Sciatic nerve (tissue), 2 donors: Measurements from ENCODE around the gene APOL6. TPM values are rescaled to one million over a fixed set of nuclear protein-coding genes. Genes with fewer than 3 reads are reported as not detected.
A peak's percentile ranks its signal among the peaks of the same experiment; 100 is the strongest.
"Not testable (repeated sequence)": the region's sequence is repeated elsewhere in the genome, so short reads cannot be mapped to it uniquely, and the experiment has no call there.

Source experiments
- ATAC-seq: fragments of 200-7000 bp; cut with Tn5 transposase; one replicate; pipeline ENCODE4 v1.9.1; 2020; ENCODE audit warnings: mild to moderate bottlenecking, moderate library complexity
- DNase-seq: peaks from one replicate; pipeline ENCODE4 v3.0.0-alpha.2; 2020; ENCODE audit warnings: low spot score
- intact Hi-C: fragments of 100-400 bp; cut with DNase I; formaldehyde crosslinking; loops from one replicate; pipeline ENCODE4 v1.14.2; 2022
- total RNA-seq: library from RNA; stranded (reverse); fragmentation: NEBNext Ultra II Directional; extraction: Animal tissue kit (Norgen Biotek cat#: 25700); gene quantifications from one replicate; pipeline ENCODE4 v1.2.1, GENCODE V29; 2021
- donor health status: DM: no; HTN: no; CAD: no.
- donor health status: DM: no; HTN: no; CAD: no.

Gene APOL6
- total RNA-seq, 1 donor from 2014 or later: 16.4 TPM

- no peak for ATAC-seq
- DNase-seq: no peak
- intact Hi-C loops: loop anchor here (5.0 kb wide), 1 partner anchor 76 kb away; no protein-coding TSS in a partner anchor
Measured at GRCh38 chr22:35661464-35661863, 13.2 kb downstream of the APOL6 start.

DNA sequence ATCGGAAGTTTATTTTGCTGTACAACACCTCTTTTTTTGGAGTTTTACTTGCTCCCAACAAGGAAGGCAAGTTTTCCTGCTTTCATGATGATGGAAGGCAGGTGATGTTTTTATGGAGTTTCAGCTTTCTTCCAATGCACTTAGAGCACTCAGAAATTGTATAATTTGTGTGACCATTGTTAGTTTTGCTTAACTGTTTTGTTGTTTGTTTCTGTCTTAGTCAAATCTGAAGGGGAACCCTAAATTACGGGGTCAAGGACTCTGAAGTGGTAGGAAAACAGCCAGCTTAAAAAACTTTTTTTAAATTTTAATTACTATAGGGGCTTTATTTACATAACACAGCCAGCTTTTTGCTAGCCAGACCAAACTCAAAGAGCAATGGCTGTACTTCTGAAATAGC, 14.7 kb downstream of the APOL6 start:
- DNase-seq (no peak), ATAC-seq (no peak)
- intact Hi-C loops: loop anchor here (5.0 kb wide), 1 partner anchor 74 kb away; no protein-coding TSS in a partner anchor

DNA sequence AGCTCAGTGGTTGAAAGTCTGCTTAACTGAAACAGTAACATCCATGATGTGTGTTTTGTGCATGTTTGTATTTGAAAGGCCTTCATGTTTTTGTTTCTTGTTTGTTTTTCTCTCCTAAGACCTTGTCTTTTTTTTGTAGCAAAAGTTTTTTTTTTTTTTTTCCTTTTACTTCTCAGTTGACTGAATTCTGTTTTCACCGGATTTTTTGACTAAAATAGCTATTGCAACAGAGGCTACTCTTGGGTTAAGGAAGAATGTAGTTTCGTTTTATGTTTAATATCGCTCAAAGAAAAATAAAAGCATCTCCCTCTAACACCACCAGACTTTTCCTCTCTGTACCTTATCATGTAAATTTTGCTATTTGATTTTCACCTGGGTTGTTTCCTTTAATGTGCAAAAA, 15.1 kb downstream of the APOL6 start:
- DNase-seq (no peak), ATAC-seq (peak; percentile 74)
- intact Hi-C loops: loop anchor here (5.0 kb wide), 1 partner anchor 74 kb away; no protein-coding TSS in a partner anchor

DNA sequence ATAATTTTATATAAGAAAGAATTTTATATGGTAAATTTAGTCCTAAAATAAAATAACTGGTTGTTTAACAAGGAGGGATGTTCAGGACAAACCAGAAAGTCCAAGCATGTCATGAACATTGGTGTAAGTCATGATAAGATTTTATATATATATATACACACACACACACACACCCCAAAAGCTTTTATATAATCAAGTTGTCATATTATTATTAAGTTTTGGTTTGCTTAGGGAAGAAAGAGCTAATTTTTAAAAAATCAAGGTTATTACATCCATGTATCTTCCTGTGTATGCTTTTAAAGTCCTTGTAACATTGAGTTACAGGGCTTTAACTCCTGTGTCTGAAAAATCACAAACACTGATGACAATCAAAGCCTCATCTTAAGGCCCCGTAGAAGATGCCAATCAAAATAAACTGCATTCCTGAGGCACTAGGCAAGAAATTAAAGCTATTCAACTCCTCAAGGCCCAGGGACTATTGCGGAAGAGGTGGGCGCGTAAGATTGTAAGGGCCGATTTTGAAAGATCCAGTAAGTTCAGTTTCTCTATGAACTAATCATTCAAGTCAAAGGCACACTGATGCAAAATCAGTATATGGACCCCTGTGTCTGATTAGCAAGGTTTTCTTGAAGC, 16.8 kb downstream of the APOL6 start:
- DNase-seq: no peak
- ATAC-seq: no peak
- intact Hi-C loops: loop anchor here (5.0 kb wide), 1 partner anchor 72 kb away; no protein-coding TSS in a partner anchor

GRCh38 chr22:35666699-35667098, 18.5 kb downstream of the APOL6 start:
- DNase-seq, intact Hi-C loops: not testable (repeated sequence)

GRCh38 chr22:35674335-35674734, 26.1 kb downstream of the APOL6 start:
- ATAC-seq: no peak
- DNase-seq: no peak
- intact Hi-C loops: no loop called here

More at GRCh38 chr22:35666699-35667098, 18.5 kb downstream of the APOL6 start:
- ATAC-seq: not testable (repeated sequence)

DNA sequence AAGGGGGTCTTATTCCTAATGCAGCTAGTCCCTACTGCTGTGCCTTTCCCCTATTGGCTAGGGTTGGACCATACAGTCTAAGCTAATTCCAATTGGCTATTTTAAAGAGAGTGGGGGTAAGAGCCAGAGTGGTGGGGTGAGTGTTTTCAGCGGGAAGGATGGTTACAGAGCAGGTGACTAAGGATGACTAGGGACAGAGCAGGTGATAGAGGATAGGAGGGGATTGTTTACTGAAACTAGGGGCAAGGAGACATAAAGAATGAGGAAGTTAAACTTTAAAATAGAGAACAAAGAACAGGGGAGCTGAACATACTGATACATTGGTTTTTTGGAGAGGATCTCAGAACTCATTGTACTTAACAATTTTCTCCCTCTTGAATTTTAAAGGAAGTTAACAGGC, 27.8 kb downstream of the APOL6 start:
- intact Hi-C loops, DNase-seq, ATAC-seq: not testable (repeated sequence)

- intact Hi-C loops: no loop called here
- ATAC-seq (no peak), DNase-seq (no peak)
Measured at GRCh38 chr22:35677460-35678187, 29.4 kb downstream of the APOL6 start.

DNA sequence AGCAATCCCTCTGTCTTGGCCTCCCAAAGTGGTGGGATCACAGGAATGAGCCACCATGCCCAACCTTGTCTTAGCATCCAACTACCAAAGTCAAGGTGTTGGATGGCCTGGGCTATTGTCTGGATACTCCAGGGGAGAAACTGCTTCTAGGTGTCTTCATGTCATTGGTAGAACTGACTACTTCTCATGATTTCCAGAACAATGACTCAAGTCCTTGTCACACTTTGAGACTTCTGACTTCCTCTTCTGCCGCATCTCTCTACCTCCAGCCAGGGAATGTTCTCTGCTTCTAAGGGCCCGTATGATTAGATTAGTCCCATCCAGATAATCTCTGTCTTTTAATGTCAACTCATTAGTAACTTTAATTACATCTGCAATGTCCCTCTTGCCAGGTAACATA, 30.6 kb downstream of the APOL6 start:
- no peak for ATAC-seq
- intact Hi-C loops: no loop called here
- DNase-seq: no peak

DNA sequence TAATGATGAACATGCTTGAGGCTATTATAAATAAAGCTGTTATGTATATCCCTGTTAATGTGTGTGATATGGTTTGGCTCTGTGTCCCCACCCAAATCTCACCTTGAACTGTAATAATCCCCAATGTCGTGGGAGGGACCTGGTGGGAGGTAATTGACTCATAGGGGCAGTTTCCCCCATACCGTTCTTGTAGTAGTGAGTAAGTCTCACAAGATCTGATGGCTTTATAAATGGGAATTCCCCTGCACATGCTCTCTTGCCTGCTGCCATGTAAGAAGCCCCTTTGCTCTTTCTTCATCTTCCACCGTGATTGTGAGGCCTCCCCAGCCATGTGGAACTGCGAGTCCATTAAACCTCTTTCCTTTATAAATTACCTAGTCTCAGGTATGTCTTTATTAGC, 31.2 kb downstream of the APOL6 start:
- intact Hi-C loops, ATAC-seq, DNase-seq: not testable (repeated sequence)

DNA sequence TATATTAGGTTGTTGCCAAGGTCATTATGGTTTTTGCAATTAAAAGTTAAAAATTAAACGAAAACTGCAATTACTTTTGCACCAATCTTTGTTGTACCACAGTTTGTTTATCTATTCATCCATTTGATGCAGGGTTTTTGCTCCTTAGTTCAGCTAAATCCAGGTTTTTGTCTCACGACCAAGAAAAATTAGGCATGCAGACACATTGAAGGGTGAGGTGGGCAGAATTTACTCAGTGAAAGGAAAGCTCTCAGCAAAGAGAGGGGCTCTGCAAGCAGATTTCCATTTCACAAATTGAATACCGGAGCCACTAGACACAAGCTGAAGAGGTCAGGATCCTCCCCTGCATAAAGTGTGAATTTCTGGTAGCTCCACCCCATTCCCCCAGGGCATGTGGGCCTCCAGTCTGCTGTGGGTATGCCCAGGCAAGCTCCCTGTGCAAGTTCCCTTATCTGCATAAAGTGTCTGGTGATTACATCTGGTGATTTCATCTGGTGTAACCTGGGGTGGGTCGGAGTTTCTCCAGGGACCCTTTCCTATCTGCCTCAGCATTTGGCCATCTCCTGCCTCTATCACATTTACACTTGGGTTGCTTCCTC, 33.3 kb downstream of the APOL6 start:
- no peak for ATAC-seq
- intact Hi-C loops: no loop called here
- DNase-seq: no peak

- ATAC-seq (no peak), DNase-seq (no peak)
- intact Hi-C loops: no loop called here
Measured at GRCh38 chr22:35683560-35683959, 35.3 kb downstream of the APOL6 start.

- DNase-seq: no peak
- intact Hi-C loops: no loop called here
- ATAC-seq: peak; percentile 58
Measured at GRCh38 chr22:35684270-35684700, 36.0 kb downstream of the APOL6 start.

DNA sequence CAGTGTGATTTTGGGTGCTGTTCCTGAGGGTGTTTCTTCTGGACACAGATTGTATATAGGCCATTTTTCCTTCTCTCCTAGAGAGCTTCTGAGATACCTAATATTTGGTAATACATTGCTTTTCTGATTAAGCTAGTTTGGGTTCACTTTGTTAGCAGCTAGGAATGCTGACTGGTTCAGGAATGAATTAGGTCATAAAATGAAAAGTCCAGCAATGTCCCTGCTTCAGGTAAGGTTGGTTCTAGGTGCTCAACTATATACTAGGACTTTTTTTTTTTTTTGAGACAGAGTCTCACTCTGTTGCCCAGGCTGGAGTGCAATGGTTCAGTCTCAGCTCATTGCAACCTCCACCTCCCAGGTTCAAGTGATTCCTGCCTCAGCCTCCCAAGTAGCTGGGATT, 36.5 kb downstream of the APOL6 start:
- intact Hi-C loops: no loop called here
- no peak for DNase-seq
- ATAC-seq: no peak

- intact Hi-C loops: no loop called here
- DNase-seq (no peak), ATAC-seq (no peak)
Measured at GRCh38 chr22:35685731-35686130, 37.5 kb downstream of the APOL6 start.

- DNase-seq (no peak), ATAC-seq (no peak)
- intact Hi-C loops: no loop called here
Measured at GRCh38 chr22:35686298-35686697, 38.1 kb downstream of the APOL6 start.

DNA sequence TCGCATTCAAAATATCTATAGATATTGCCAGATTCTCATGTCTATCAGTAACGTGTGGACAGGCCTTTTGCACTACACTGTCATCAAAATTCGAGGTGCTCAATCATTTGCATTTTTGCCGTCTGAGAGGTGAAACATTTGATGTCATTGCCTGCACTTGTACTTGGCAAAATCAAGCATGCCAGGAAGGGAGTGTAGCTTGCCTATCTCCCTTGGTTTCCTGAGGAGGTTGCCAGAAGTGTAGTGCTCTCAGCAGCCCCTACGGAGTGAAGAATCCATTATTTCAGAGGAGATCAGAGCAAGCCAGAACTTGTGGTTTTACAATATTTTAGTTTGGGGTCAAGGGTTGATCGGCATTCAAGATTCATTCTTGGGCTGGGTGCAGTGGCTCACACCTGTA, 39.2 kb downstream of the APOL6 start:
- intact Hi-C loops: no loop called here
- no peak for DNase-seq
- ATAC-seq: no peak

- intact Hi-C loops: no loop called here
- no peak for ATAC-seq
- DNase-seq: no peak
Measured at GRCh38 chr22:35688913-35689675, 40.8 kb downstream of the APOL6 start.

DNA sequence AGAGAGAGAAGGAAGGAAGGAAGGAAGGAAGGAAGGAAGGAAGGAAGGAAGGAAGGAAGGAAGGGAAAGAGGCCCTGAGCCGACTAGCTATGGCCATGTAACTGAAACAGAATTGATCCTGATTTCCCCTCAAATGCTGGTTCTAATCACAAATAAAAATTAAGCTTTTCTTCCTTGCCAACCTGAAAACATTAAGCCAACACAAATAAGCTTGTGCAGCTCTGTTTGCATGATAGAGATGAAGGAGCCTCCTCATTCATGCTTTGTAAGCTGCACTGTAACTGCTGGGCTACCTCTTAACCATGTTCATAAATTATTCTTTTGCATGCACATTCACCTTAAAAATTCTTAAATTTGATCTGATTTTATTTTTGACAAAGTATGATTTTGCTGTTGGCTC, 41.8 kb downstream of the APOL6 start:
- ATAC-seq (no peak), DNase-seq (no peak)
- intact Hi-C loops: no loop called here
